Tibial nerve (tissue), 4 donors: Measurements from ENCODE around the gene BCAS3. TPM values are rescaled to one million over a fixed set of nuclear protein-coding genes. Genes with fewer than 3 reads are reported as not detected.

Experiments
- DNase-seq, 2 donors: peaks; one replicate each; pipeline ENCODE4 v3.0.0-alpha.2; 2019; ENCODE audit warnings: low spot score in 2 of 2
- H3K27ac ChIP-seq, 4 donors: fragments of 200-600 bp; sonication (generic) in 3 of 4; one replicate each; pipeline ENCODE4 v1.5.1; 2017 to 2019; ENCODE audit warnings: mild to moderate bottlenecking in 1 of 4
- H3K27me3 ChIP-seq, 2 donors: fragments of 200-600 bp; sonication (generic) in 1 of 2; one replicate each; pipeline versions ENCODE4 v1.5.1 to v1.6.0; 2017 to 2019
- H3K36me3 ChIP-seq, 3 donors: fragments of 200-600 bp; sonication (generic); one replicate each; pipeline ENCODE4 v1.5.1; 2018 to 2019
- H3K4me1 ChIP-seq, 4 donors: fragments of 200-600 bp; sonication (generic) in 3 of 4; one replicate each; pipeline ENCODE4 v1.5.1; 2017 to 2019
- H3K4me3 ChIP-seq, 4 donors: fragments of 200-600 bp; sonication (generic) in 3 of 4; one replicate each; pipeline ENCODE4 v1.5.1; 2017 to 2019; ENCODE audit warnings: mild to moderate bottlenecking in 1 of 4, moderate library complexity in 1 of 4
- H3K9me3 ChIP-seq, 4 donors: fragments of 200-600 bp; sonication (generic) in 3 of 4; one replicate each; pipeline ENCODE4 v1.5.1; 2017 to 2019
- EP300 ChIP-seq, 2 donors: sonication (generic); formaldehyde crosslinking; IDR thresholded peaks; one replicate each; pipeline ENCODE4 v1.6.1; 2017; ENCODE audit warnings: antibody characterized with exemption in 2 of 2, mild to moderate bottlenecking in 1 of 2
- POLR2A ChIP-seq, 2 donors: fragments of 450-650 bp; IDR thresholded peaks; one replicate each; pipeline ENCODE4 v1.6.1; 2017; ENCODE audit warnings: antibody characterized with exemption in 2 of 2, mild to moderate bottlenecking in 2 of 2, moderate library complexity in 2 of 2
- WGBS, 2 donors: methylation state at CpG; one replicate each; pipeline ENCODE4 v1.1.5; 2018; 5-methylcytosine and 5-hydroxymethylcytosine counted together
- total RNA-seq, 4 donors: library from RNA; depleted of rRNA; stranded (reverse); fragments of >200 nt; gene quantifications; one replicate each; pipeline ENCODE4 v1.1.0, GENCODE V29; 2016
- TF ChIP-seq, protein P1 (sequence below), 5 experiments: fragments of 200-600 bp in 3 of 5; fragments of 450-650 bp in 2 of 5; sonication (generic) in 3 of 5; IDR thresholded peaks; one replicate each; pipeline ENCODE4 v1.5.1; 2016 to 2019; ENCODE audit warnings: antibody characterized with exemption in 5 of 5, mild to moderate bottlenecking in 3 of 5, moderate library complexity in 2 of 5

BCAS3 gene
- total RNA-seq, 4 donors from 2014 or later = 26.4 to 48.1 (median 44.8) TPM

- peak overlapping the region in 1 of 4 donors; percentile 4 for H3K4me3 ChIP-seq
- 27 to 28% methylated on average over 3 of the region's 3 CpGs for WGBS, 2 donors
Observed at GRCh38 chr17:60744355-60744966, 66.8 kb downstream of the BCAS3 start.

GRCh38 chr17:60745544-60745943 lies 67.9 kb downstream of the BCAS3 start:
- 43 to 44% methylated on average over 2 of the region's 2 CpGs for WGBS, 2 donors
- TF ChIP-seq, protein P1, sequence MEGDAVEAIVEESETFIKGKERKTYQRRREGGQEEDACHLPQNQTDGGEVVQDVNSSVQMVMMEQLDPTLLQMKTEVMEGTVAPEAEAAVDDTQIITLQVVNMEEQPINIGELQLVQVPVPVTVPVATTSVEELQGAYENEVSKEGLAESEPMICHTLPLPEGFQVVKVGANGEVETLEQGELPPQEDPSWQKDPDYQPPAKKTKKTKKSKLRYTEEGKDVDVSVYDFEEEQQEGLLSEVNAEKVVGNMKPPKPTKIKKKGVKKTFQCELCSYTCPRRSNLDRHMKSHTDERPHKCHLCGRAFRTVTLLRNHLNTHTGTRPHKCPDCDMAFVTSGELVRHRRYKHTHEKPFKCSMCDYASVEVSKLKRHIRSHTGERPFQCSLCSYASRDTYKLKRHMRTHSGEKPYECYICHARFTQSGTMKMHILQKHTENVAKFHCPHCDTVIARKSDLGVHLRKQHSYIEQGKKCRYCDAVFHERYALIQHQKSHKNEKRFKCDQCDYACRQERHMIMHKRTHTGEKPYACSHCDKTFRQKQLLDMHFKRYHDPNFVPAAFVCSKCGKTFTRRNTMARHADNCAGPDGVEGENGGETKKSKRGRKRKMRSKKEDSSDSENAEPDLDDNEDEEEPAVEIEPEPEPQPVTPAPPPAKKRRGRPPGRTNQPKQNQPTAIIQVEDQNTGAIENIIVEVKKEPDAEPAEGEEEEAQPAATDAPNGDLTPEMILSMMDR (IDR thresholded peaks at IDR 0.05) = peak in 1 of 5 experiments; percentile 15
- TF ChIP-seq POLR2A (IDR thresholded peaks at IDR 0.05) = no peak
- TF ChIP-seq EP300 (IDR thresholded peaks at IDR 0.05) = no peak

More at GRCh38 chr17:60744355-60744966, 66.8 kb downstream of the BCAS3 start:
- Histone ChIP-seq H3K27ac (peak overlapping the region in 3 of 4 donors; percentile 37 to 72 (median 71)), H3K9me3 (no peaks in the 10 kb centered on the region), H3K36me3 (no peaks in the 10 kb centered on the region), H3K4me1 (peaks cover 0 to 38% (median 0%) of the 10 kb centered on the region in 4 donors), H3K27me3 (no peaks in the 10 kb centered on the region)
- no peak for DNase-seq
- TF ChIP-seq EP300 (IDR thresholded peaks at IDR 0.05) (no peak), POLR2A (IDR thresholded peaks at IDR 0.05) (no peak)
- TF ChIP-seq, protein P1 (IDR thresholded peaks at IDR 0.05) = no peak

GRCh38 chr17:60747069-60747808 lies 69.6 kb downstream of the BCAS3 start:
- no peak for DNase-seq
- no peak overlapping the region for H3K4me3 ChIP-seq
- TF ChIP-seq, protein P1 (IDR thresholded peaks at IDR 0.05) = no peak
- TF ChIP-seq POLR2A (IDR thresholded peaks at IDR 0.05) (no peak), EP300 (IDR thresholded peaks at IDR 0.05) (no peak)
- peaks cover 0 to 38% (median 0%) of the 10 kb centered on the region in 4 donors for H3K4me1 ChIP-seq
- peaks cover 0 to 5% (median 0%) of the 10 kb centered on the region in 3 donors for H3K36me3 ChIP-seq
- 49 to 54% methylated on average over 5 of the region's 5 CpGs for WGBS, 2 donors
- no peaks in the 10 kb centered on the region for H3K27me3 ChIP-seq
- peak overlapping the region; percentile 29 to 71 (median 54) for H3K27ac ChIP-seq
- H3K9me3 ChIP-seq = peaks cover 0 to 7% (median 0%) of the 10 kb centered on the region in 4 donors

More at GRCh38 chr17:60745544-60745943, 67.9 kb downstream of the BCAS3 start:
- H3K27ac ChIP-seq = peak overlapping the region in 2 of 4 donors; percentile 34 to 71
- DNase-seq = no peak
- H3K27me3 ChIP-seq = no peaks in the 10 kb centered on the region
- H3K4me1 ChIP-seq = peaks cover 0 to 38% (median 0%) of the 10 kb centered on the region in 4 donors
- H3K36me3 ChIP-seq = peaks cover 0 to 2% (median 0%) of the 10 kb centered on the region in 3 donors
- H3K9me3 ChIP-seq = peaks cover 0 to 5% (median 0%) of the 10 kb centered on the region in 4 donors
- no peak overlapping the region for H3K4me3 ChIP-seq

GRCh38 chr17:60748204-60748603 lies 70.6 kb downstream of the BCAS3 start:
- Histone ChIP-seq H3K36me3 (peaks cover 0 to 5% (median 0%) of the 10 kb centered on the region in 3 donors), H3K4me3 (no peak overlapping the region), H3K27me3 (no peaks in the 10 kb centered on the region), H3K27ac (peak overlapping the region in 2 of 4 donors; percentile 66 to 71), H3K4me1 (peaks cover 0 to 38% (median 0%) of the 10 kb centered on the region in 4 donors), H3K9me3 (peaks cover 0 to 7% (median 0%) of the 10 kb centered on the region in 4 donors)
- WGBS, 2 donors = 44 to 45% methylated on average over 2 of the region's 2 CpGs
- TF ChIP-seq, protein P1 (IDR thresholded peaks at IDR 0.05) = no peak
- no peak for TF ChIP-seq EP300 (IDR thresholded peaks at IDR 0.05)
- TF ChIP-seq POLR2A (IDR thresholded peaks at IDR 0.05) = no peak
- DNase-seq = no peak
